IPS-11a (cell line): ENCODE data around the gene PRDX5.
"Not testable (repeated sequence)": the region's sequence is repeated elsewhere in the genome, so short reads cannot be mapped to it uniquely, and the experiment has no call there.

Source experiments
- H3K4me3 ChIP-seq: one replicate; pipeline ENCODE4 v1.5.1; 2013; ENCODE audit warnings: low read depth, low read length, control low read depth

The PRDX5 gene

DNA sequence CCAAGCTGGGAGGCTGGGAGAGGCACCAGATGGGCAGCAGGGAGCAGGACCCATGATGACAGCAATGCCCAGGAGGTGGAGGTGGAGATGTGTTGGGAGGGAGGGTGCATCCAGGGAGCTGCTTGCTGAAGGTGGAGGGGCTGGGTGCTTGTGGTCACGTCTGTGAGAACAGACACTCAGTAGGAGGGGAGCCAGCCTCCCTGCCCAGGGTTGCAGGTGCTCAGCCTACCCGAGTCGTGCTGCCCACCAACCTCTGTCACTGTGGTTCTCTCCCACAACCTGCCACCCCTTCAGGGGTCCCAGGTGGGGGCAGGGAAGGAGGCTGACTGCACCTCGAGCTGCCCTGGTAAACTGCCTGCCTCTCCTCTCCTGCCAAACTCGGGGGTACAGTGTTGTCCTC lies 5.5 kb downstream of the PRDX5 start:
- no peak overlapping the region for H3K4me3 ChIP-seq

GRCh38 chr11:64323984-64324383 lies 6.1 kb downstream of the PRDX5 start:
- not testable (repeated sequence) for H3K4me3 ChIP-seq

DNA sequence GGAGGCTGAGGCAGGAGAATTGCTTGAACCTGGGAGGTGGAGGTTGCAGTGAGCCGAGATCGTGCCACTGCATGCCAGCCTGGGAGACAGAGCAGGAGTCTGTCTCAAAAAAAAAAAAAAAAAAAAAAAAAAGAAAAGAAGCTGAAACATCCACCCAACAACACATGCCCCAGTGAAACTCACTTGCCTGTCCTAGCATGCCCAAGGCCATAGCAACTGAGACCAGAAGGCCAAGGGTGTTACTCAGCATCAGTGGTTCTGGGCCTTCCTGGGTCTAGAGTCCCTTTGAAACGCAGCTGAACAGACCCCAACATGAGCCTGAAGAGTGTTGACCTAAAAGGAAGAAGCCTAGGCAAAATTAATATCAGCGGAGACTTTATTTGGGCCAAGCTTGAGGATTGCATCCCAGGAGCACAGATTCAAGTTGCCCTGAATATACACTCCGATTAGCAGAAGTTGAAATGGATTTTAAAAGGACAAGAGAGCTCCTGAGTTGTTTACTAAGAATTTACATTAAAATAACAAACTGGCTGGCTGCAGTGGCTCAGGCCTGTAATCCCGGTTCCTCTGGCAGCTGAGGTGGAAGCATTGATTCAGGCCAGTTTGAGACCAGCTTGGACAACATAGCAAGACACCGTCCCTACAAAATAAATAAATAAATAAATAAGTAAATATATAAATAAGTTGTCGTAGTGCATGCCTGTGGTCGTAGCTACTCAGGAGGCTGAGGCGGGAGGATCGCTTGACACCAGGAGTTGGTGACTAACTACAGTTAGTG lies 7.0 kb downstream of the PRDX5 start:
- no peak overlapping the region for H3K4me3 ChIP-seq

DNA sequence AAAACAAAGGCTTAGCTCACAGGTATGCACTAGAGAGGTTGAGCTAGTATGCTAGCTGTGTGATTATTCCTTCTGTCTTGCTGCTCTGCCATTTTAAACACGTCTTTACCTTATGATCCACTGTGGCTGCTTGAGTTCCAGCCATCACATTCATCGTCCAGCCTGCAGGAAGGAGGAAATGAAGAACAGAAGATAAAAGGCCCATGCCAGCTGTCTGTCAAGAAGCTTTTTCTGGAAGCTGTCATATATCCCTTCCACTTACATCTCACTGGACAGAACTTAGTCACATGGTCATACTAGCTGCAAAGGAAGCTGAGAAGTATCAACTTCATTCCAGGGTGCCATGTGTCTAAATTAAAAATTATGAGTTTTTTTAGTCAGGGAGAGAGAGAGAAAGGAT lies 9.5 kb downstream of the PRDX5 start:
- H3K4me3 ChIP-seq: no peak overlapping the region

DNA sequence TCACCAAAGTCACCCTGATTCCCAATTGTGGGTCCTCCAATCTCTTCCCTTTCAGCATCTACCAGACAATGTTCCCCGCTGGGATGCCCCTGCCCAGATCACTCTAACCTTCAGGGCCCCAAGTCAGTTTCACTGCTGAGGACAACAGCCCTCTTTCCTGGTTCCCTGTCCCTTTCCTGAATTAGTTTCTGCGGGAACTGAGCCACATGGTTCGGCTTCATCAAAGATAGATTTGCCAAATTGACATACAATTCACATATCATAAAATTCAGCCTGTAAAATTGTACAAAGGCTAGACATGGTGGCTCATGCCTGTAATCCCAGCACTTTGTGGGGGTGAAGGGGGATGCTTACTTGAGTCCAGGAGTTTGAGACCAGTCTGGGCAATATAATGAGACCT lies 10.1 kb downstream of the PRDX5 start:
- no peak overlapping the region for H3K4me3 ChIP-seq

GRCh38 chr11:64330888-64331287 lies 13.0 kb downstream of the PRDX5 start:
- H3K4me3 ChIP-seq: no peak overlapping the region

DNA sequence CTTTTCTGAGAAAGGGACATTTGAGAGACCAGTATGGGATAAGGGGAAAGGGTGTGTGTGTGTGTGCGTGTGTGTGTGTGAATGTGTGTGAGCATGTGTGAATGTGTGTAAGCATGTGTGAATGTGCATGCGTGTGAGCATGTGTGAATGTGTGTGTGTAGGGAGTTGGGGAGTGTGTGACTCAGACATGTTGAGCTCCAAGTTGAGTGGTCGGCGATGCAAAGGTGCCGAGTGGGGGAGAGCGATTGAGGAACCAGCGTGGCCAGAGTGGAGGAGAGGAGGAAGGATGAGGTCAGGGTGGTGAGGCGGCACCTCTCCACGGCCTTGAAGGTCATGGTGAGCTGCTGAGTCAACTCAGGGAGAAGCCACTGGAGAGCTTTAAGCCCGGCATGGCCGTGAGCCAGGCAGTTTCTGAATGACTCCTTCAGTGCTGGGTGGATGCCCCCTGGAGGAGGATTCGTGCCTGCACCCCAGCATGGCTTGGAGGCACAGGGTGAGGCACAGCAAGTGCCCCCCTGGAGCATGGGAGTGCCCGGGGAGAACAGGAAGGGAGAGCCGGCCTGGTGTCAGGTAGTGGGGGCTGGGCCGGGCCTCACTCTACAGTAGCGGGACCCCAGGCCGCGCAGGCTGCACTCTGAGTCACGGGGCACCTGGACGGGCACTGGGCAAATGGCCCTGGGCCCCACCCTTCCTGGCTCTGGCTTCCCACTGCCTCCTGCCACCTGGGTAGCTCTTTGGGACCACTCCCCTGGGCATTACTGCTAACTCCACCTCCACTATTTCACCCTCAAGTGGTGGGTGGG lies 13.8 kb downstream of the PRDX5 start:
- H3K4me3 ChIP-seq: no peak overlapping the region

GRCh38 chr11:64333556-64333955 lies 15.6 kb downstream of the PRDX5 start:
- H3K4me3 ChIP-seq: no peak overlapping the region

DNA sequence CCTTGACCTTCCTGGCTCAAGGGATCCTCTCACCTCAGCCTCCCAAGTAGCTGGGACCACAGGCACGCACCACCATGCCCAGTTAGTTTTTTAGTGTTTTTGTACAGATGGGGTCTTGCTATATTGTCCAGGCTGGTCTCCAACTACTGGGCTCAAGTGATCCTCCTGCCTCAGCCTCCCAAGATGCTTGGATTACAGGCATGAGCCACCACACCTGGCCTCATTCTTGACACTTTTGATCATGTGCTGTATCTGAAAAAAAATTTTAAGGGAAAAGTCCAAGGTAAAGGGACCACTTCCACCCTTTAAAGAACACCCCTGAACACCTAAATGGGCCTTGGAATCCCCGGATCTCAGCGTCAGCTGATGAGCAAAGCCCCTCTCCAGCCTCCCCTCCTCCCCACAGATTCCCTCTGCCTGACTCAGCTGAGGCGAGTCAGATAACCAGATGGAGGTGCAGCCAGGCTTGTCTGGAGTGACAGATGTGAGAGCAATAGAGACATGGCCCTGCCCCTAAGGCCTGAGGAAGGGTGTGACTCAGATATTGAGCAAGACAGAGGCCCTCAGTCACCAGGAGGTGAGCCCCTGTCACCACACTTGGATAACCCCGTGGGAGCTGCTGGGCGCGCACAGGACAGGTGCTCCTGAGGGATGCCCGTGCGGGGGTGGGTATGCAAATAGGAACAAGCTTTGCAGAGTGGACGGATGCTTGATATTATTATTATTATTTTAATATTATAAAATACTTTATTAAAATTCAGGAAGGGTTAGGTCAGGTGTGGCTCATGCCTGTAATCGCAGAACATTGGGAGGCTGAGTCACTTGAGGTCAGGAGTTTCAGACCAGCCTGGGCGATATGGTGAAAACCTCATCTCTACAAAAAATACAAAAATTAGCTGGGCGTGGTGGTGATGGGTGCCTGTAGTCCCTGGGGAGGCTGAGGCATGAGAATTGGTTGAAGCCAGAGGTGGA lies 17.1 kb downstream of the PRDX5 start:
- no peak overlapping the region for H3K4me3 ChIP-seq

- no peak overlapping the region for H3K4me3 ChIP-seq
These were observed 19.8 kb downstream of the PRDX5 start for GRCh38 chr11:64337538-64338249.

DNA sequence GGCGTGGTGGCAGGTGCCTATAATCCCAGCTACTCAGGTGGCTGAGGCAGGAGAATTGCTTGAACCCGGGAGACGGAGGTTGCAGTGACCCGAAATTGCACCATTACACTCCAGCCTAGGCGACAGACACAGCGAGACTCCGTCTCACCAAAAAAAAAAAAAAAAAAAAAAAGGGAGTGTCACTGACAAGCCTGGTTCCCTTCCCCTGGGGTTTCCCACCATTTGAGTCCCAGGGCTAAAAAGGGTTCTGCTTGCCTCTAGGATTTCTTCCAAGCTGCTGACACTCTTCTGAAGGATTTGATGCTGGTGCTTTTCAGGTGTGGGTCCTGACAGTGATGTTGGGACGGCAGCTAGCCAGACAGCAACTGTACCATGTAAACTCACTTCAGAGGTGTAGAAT lies 20.8 kb downstream of the PRDX5 start:
- no peak overlapping the region for H3K4me3 ChIP-seq

DNA sequence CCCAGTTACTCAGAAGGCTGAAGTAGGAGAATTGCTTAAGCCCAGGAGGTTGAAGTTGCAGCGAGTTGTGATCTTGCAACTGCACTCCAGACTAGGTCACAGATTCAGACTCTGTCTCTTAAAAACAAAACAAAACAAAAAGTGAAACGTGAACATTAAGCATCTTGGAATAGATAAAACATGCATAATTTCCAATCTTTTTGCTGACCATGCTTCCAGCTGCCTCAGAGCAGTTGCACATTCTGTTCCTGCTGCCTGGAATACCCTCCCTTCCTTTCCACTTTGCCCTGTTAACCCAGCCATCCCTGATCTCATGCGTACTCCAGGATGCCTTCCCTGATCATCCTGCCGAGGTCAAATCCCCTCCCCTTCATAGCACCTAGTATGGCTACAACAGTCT lies 21.4 kb downstream of the PRDX5 start:
- no peak overlapping the region for H3K4me3 ChIP-seq

DNA sequence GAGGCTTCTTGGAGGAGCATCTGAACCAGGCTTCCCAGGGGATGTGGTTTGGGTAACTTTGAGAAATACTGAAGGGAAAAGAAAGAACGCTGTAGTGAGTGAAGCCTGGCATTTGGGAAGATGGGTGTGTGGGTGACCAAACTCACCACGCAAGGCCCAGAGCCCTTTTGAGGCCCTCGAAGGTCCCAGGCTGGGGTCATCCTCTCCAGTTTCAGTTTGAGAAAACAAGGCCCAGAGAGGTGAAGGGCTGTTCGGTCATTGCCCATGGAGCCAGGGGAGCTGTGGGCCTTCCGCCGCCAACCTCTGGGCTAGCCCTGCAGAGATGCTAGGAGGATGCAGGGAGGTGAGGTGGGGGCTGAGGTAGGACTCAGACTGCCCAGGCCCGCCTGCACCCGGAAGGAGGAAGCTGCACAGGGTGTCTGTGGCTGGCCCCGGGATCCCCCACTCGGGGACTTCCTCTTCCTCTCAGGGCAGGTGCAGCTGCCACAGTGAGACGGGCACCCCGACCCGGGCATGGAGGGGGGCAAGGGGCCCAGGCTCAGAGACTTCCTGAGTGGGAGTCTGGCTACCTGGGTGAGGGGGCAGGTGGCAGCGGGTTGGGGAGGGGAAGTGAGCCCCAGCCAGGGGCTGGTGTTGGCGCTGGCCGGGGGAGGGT lies 22.0 kb downstream of the PRDX5 start, which contains the start of gene CCDC88B:
Gene CCDC88B (plus strand): TSS at position 451 of the 655 bp plus-strand sequence. CDS start 63 bp downstream, at position 514.
- peak within 1 kb of the TSS; percentile 50 for H3K4me3 ChIP-seq

- H3K4me3 ChIP-seq: peak overlapping the region; percentile 50
These were observed 22.9 kb downstream of the PRDX5 start for GRCh38 chr11:64340671-64341335.

GRCh38 chr11:64341429-64341828 lies 23.5 kb downstream of the PRDX5 start:
- H3K4me3 ChIP-seq: no peak overlapping the region

DNA sequence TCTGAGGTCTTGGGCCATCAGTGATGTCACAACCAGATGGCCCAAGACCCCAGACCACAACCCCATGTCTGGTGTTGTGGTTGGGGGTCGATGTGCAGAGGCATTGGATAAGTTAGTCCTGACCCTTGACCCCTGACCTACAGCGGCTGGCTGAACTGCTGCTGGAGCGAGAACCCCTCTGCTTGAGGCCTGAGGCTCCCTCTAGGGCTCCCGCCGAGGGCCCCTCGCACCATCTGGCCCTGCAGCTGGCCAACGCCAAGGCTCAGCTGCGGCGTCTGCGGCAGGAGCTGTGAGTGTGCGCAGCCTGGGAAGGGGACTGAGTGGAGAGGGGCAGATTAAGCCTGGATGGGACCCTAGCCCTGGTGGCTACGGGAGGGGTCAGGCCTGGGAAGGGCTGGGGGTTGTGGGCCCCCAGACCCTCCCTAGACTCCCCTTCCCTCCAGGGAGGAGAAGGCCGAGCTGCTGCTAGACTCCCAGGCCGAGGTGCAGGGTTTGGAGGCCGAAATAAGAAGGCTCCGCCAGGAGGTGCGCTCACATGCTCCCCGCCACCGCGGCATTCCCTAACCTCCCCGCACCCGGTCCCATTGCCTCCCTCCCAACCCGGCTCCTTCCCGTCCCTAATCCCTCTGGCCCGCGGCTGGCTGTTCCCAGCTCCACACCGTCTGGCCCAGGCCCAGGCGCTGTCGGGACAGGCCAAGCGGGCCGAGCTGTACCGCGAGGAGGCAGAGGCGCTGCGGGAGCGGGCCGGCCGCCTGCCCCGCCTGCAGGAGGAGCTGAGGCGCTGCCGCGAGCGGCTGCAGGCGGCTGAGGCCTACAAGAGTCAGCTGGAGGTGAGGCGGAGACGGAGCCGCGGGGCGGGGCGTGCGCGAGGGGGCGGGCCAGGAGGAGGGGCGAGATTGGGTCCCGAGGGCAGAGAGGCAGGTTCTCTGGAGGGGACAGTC lies 24.2 kb downstream of the PRDX5 start:
- no peak overlapping the region for H3K4me3 ChIP-seq

GRCh38 chr11:64342869-64343745 lies 25.2 kb downstream of the PRDX5 start:
- H3K4me3 ChIP-seq: no peak overlapping the region
